ENCODE measurements around the gene THRB. TPM values are rescaled to one million over a fixed set of nuclear protein-coding genes. Genes with fewer than 3 reads are reported as not detected.

Gene THRB
- total and polyA plus RNA-seq, 9 of the 15 experiments (the other 6 are each of a cell fraction or from before 2014, with no cell fraction given) = 1.7 to 14.9 (median 6.9) TPM

DNA sequence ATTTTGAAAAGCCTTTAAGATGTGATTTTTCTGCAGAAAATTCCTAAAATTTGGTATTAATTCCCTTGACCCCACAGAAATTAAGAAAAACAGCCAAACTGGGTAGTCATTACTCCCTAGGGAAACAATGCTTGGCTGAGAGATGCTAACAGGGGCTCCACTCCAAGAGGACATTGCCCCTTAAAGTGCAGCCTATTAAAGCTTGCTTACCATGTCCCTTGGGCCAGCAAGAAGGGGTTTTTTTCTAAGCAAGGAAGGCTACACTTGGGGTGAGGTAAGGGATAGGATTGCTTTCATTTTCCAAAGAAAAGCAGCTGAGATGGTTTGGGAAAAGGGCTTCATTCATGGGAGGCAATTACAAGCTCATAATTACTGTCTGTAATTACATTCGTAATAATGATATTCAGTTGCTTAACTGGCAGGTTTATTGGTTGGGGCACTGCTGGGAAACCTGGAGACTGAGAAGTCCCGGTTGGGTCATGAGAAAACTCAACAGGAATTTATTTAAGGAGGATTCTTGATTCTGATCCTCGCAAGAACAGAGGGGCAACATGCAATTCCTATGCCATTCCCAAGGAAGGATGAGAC, 302.1 kb downstream of the THRB start:
- H3K36me3 ChIP-seq (ENCODE audit: control insufficient read depth, insufficient read depth, low read length) = no peaks in the 10 kb centered on the region
- H4K20me1 ChIP-seq (replicated peaks; ENCODE audit: control insufficient read depth, insufficient read depth, low read length) = no peaks in the 10 kb centered on the region
- no peak for ATAC-seq
- H3K4me3 ChIP-seq = no peak overlapping the region
- H3K4me2 ChIP-seq (ENCODE audit: insufficient read depth, low read length) = no peak overlapping the region
- POLR2A ChIA-PET = no interaction called here
- in situ Hi-C loops (cut with MboI) = no loop called here
- H3K27ac ChIP-seq (ENCODE audit: extremely low read depth, low read depth, low read length) = no peak overlapping the region
- DNase-seq (ENCODE audit: extremely low read depth in 1 of 4, low spot score in 3 of 4) = no peak
- TF ChIP-seq ETV1 (tag; conservative IDR thresholded peaks at IDR 0.05; ENCODE audit: low read depth) (no peak), MCM2 (IDR thresholded peaks at IDR 0.05; ENCODE audit: low read depth) (no peak), TSC22D4 (tag; IDR thresholded peaks at IDR 0.05) (no peak), SMARCC2 (IDR thresholded peaks at IDR 0.05; ENCODE audit: low read depth) (no peak), KLF10 (CRISPR knock-in tag; IDR thresholded peaks at IDR 0.05) (no peak), ZNF507 (tag; conservative IDR thresholded peaks at IDR 0.05) (no peak), PHF8 (IDR thresholded peaks at IDR 0.05; ENCODE audit: borderline replicate concordance, low read length) (no peak), BRF1 (IDR thresholded peaks at IDR 0.05; ENCODE audit: borderline replicate concordance, extremely low read depth, insufficient read length) (no peak)
- TF ChIP-seq, protein P1, sequence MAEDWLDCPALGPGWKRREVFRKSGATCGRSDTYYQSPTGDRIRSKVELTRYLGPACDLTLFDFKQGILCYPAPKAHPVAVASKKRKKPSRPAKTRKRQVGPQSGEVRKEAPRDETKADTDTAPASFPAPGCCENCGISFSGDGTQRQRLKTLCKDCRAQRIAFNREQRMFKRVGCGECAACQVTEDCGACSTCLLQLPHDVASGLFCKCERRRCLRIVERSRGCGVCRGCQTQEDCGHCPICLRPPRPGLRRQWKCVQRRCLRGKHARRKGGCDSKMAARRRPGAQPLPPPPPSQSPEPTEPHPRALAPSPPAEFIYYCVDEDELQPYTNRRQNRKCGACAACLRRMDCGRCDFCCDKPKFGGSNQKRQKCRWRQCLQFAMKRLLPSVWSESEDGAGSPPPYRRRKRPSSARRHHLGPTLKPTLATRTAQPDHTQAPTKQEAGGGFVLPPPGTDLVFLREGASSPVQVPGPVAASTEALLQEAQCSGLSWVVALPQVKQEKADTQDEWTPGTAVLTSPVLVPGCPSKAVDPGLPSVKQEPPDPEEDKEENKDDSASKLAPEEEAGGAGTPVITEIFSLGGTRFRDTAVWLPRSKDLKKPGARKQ (CRISPR knock-in tag; IDR thresholded peaks at IDR 0.05) = no peak
- no peaks in the 10 kb centered on the region for H3K27me3 ChIP-seq (ENCODE audit: control insufficient read depth in 2 of 2, insufficient read depth in 2 of 2, low read length in 2 of 2)
- BruUV-seq (replicated peaks) = no TSS peak
- intact Hi-C loops (cut with micrococcal nuclease) = no loop called here
- WGBS (ENCODE audit: insufficient coverage, low coverage, missing lambda C conversion rate) = 17% methylated on average over 3 of the region's 3 CpGs
- CTCF ChIA-PET (ENCODE audit: low intra/inter-chr PET ratio) = no interaction called here
- no peak overlapping the region for H2AFZ ChIP-seq (ENCODE audit: low read depth, low read length)
- no peaks in the 10 kb centered on the region for H3K9me1 ChIP-seq (ENCODE audit: control insufficient read depth, insufficient read depth, low read length)
- H3K9ac ChIP-seq (ENCODE audit: insufficient read depth in 1 of 2, low read depth in 2 of 2, low read length in 2 of 2) = no peak overlapping the region
- no peaks in the 10 kb centered on the region for H3K9me3 ChIP-seq (replicated peaks; ENCODE audit: control insufficient read depth, insufficient read depth, low read depth, low read length)
- FAIRE-seq = no peak
- H3K4me1 ChIP-seq (replicated peaks in 1 of 2; ENCODE audit: control insufficient read depth in 2 of 2, insufficient read depth in 2 of 2, low read length in 2 of 2) = no peaks in the 10 kb centered on the region
- no peaks in the 10 kb centered on the region for H3K79me2 ChIP-seq (ENCODE audit: control insufficient read depth, insufficient read depth, low read length)

Data from K562 (cell line).